IMR-90 (cell line): Measurements from ENCODE around the gene CACNA2D1. TPM values are rescaled to one million over a fixed set of nuclear protein-coding genes. Genes with fewer than 3 reads are reported as not detected.

Experiments used
- ATAC-seq: fragments of 200-7000 bp; cut with Tn5 transposase; 2 replicates; pipeline ENCODE4 v1.9.1; 2020; ENCODE audit warnings: low read depth, mild to moderate bottlenecking, moderate library complexity
- BruUV-seq: library from RNA; stranded (reverse); fragments of 400-500 nt; replicated peaks from 2 replicates; lab custom pipeline; 2021; lab: Mats Ljungman, UMichigan
- CTCF ChIA-PET: fragments of 300-600 bp; formaldehyde crosslinking; extraction: SDS; loops from one replicate; lab custom pipeline; 2021; ENCODE audit warnings: antibody characterized with exemption; lab: Yijun Ruan, JAX
- POLR2A ChIA-PET: fragments of 300-600 bp; sonication (Branson Sonifier 250); formaldehyde crosslinking; loops from one replicate; lab custom pipeline; 2022; ENCODE audit warnings: antibody characterized with exemption; ENCODE audit not compliant: unreplicated experiment; lab: Charles Lee
- DNase-seq: peaks from one replicate; pipeline ENCODE4 v3.0.0; 2013
- H2AFZ ChIP-seq: replicated peaks from 2 replicates; pipeline ENCODE3; 2013; ENCODE audit warnings: low read length, mild to moderate bottlenecking; ENCODE audit not compliant: poor library complexity
- H2AK5ac ChIP-seq: 2 replicates; pipeline ENCODE4 v1.6.1; 2013; ENCODE audit warnings: low read depth, low read length, inconsistent platforms
- H2AK9ac ChIP-seq: replicated peaks from 2 replicates; pipeline ENCODE3; 2013; ENCODE audit warnings: mild to moderate bottlenecking, low read depth, low read length, moderate library complexity; ENCODE audit not compliant: poor library complexity
- H2BK120ac ChIP-seq: 2 replicates; pipeline ENCODE4 v1.6.1; 2013; ENCODE audit warnings: low read depth, low read length, inconsistent platforms
- H2BK15ac ChIP-seq: 3 replicates; pipeline ENCODE4 v1.6.1; 2013; ENCODE audit warnings: low read depth, low read length, inconsistent platforms
- H2BK20ac ChIP-seq: 2 replicates; pipeline ENCODE4 v1.6.1; 2013; ENCODE audit warnings: low read depth, mild to moderate bottlenecking, inconsistent platforms, low read length, moderate library complexity
- H2BK5ac ChIP-seq: 2 replicates; pipeline ENCODE4 v1.6.1; 2013; ENCODE audit warnings: mild to moderate bottlenecking, low read depth, low read length, inconsistent platforms; ENCODE audit not compliant: poor library complexity, severe bottlenecking
- H3K14ac ChIP-seq: replicated peaks from 2 replicates; pipeline ENCODE4 v1.6.1; 2013; ENCODE audit warnings: low read depth, low read length, inconsistent platforms
- H3K18ac ChIP-seq: 2 replicates; pipeline ENCODE4 v1.6.1; 2013; ENCODE audit warnings: low read depth, low read length, control low read depth
- H3K23ac ChIP-seq: 2 replicates; pipeline ENCODE4 v1.6.1; 2013; ENCODE audit warnings: low read depth, low read length, inconsistent platforms
- H3K27ac ChIP-seq: 2 replicates; pipeline ENCODE4 v1.5.1; 2013; ENCODE audit warnings: mild to moderate bottlenecking, control low read depth, low read length; ENCODE audit not compliant: insufficient read depth
- H3K27me3 ChIP-seq: 2 replicates; pipeline ENCODE4 v1.6.1; 2013; ENCODE audit warnings: low read length; ENCODE audit not compliant: control insufficient read depth, insufficient read depth
- H3K36me3 ChIP-seq: 2 replicates; pipeline ENCODE4 v1.6.1; 2013; ENCODE audit warnings: low read length, mixed read lengths; ENCODE audit not compliant: control insufficient read depth, insufficient read depth
- H3K4ac ChIP-seq: 2 replicates; pipeline ENCODE4 v1.6.1; 2013; ENCODE audit warnings: low read depth, low read length, inconsistent platforms
- H3K4me1 ChIP-seq: 2 replicates; pipeline ENCODE4 v1.6.1; 2013; ENCODE audit warnings: low read length, mixed read lengths; ENCODE audit not compliant: control insufficient read depth, insufficient read depth
- H3K4me2 ChIP-seq: 2 replicates; pipeline ENCODE4 v1.6.1; 2013; ENCODE audit warnings: low read depth, mild to moderate bottlenecking, control low read depth, low read length, moderate library complexity
- H3K4me3 ChIP-seq: 2 replicates; pipeline ENCODE4 v1.5.1; 2013; ENCODE audit warnings: low read depth, mild to moderate bottlenecking, control low read depth, low read length, moderate library complexity; ENCODE audit not compliant: insufficient read depth
- H3K56ac ChIP-seq: 2 replicates; pipeline ENCODE4 v1.6.1; 2013; ENCODE audit warnings: low read length, inconsistent platforms; ENCODE audit not compliant: insufficient read depth; ENCODE audit errors: extremely low read depth
- H3K79me1 ChIP-seq, 2 experiments: 2 replicates each; pipeline ENCODE4 v1.6.1; 2013; ENCODE audit warnings: low read length in 2 of 2, inconsistent platforms in 1 of 2, low read depth in 1 of 2
- H3K9ac ChIP-seq: 2 replicates; pipeline ENCODE4 v1.6.1; 2013; ENCODE audit warnings: low read depth, low read length, control low read depth
- H3K9me1 ChIP-seq: 2 replicates; pipeline ENCODE4 v1.6.1; 2013; ENCODE audit warnings: low read length, inconsistent platforms; ENCODE audit not compliant: insufficient read depth
- H3K9me3 ChIP-seq: 2 replicates; pipeline ENCODE4 v1.6.1; 2013; ENCODE audit warnings: low read length; ENCODE audit not compliant: control insufficient read depth, insufficient read depth
- H4K20me1 ChIP-seq: 2 replicates; pipeline ENCODE4 v1.6.1; 2013; ENCODE audit warnings: low read length, inconsistent platforms; ENCODE audit not compliant: insufficient read depth
- H4K5ac ChIP-seq: 2 replicates; pipeline ENCODE4 v1.6.1; 2013; ENCODE audit warnings: mild to moderate bottlenecking, low read depth, low read length, control low read depth
- H4K8ac ChIP-seq, 2 experiments: 2 replicates each; pipeline ENCODE4 v1.6.1; 2013; ENCODE audit warnings: low read depth in 2 of 2, low read length in 2 of 2, control low read depth in 1 of 2, inconsistent platforms in 1 of 2
- H4K91ac ChIP-seq: 2 replicates; pipeline ENCODE4 v1.6.1; 2013; ENCODE audit warnings: low read depth, low read length, inconsistent platforms; ENCODE audit not compliant: insufficient read depth
- BHLHE40 ChIP-seq: fragments of 150-350 bp; IDR thresholded peaks from 2 replicates; pipeline ENCODE4 v1.6.1; 2016; ENCODE audit warnings: mild to moderate bottlenecking, low read depth, low read length
- MAFK ChIP-seq: IDR thresholded peaks from 2 replicates; pipeline ENCODE4 v1.6.1; 2012; ENCODE audit warnings: low read depth, low read length, improper control_type of control experiment
- NFE2L2 ChIP-seq: fragments of 150-350 bp; IDR thresholded peaks from 2 replicates; pipeline ENCODE4 v1.6.1; 2016; ENCODE audit warnings: low read depth, mild to moderate bottlenecking, low read length
- POLR2A ChIP-seq: IDR thresholded peaks from 2 replicates; pipeline ENCODE4 v1.6.1; 2012; ENCODE audit warnings: mild to moderate bottlenecking, low read depth, low read length
- RAD21 ChIP-seq: IDR thresholded peaks from 2 replicates; pipeline ENCODE4 v1.6.1; 2012; ENCODE audit warnings: low read length, improper control_type of control experiment
- WGBS, 2 experiments: methylation state at CpG; one replicate each; pipeline versions ENCODE4 v1.1.5 to v1.1.7; 2013; ENCODE audit warnings: missing lambda C conversion rate in 2 of 2; ENCODE audit not compliant: insufficient read length in 1 of 2; ENCODE audit errors: extremely low coverage in 2 of 2; 5-methylcytosine and 5-hydroxymethylcytosine counted together
- dilution Hi-C: fragments of 300-500 bp; cut with HindIII; formaldehyde crosslinking; loops from one replicate; pipeline ENCODE4 v1.14.3; 2018; ENCODE audit warnings: low sequenced_read_pairs; ENCODE audit not compliant: unreplicated experiment
- in situ Hi-C: fragments of 300-500 bp; cut with MboI; formaldehyde crosslinking; loops from 3 replicates; pipeline ENCODE4 v1.14.3; 2019; ENCODE audit warnings: low sequenced_read_pairs, inconsistent platforms, mixed read lengths
- intact Hi-C: fragments of 100-400 bp; cut with micrococcal nuclease; formaldehyde crosslinking; loops from 2 replicates; pipeline ENCODE4 v1.10.0; 2022
- polyA plus RNA-seq, 3 experiments: library from polyadenylated mRNA; depleted of rRNA; stranded (reverse); fragments of >200 nt; gene quantifications; 2 replicates each; pipeline ENCODE4 v1.2.3, GENCODE V29; 2012; ENCODE audit warnings: low replicate concordance in 1 of 3
- total RNA-seq: library from RNA; depleted of rRNA; stranded (reverse); fragments of >200 nt; gene quantifications from 2 replicates; pipeline ENCODE4 v1.2.3, GENCODE V29; 2012

Gene CACNA2D1
- total and polyA plus RNA-seq, 2 of the 4 experiments (the other 2 are of a cell fraction), result 5.8 to 21.9 TPM

- POLR2A ChIA-PET, result no interaction called here
- in situ Hi-C loops, result no loop called here
Observed at GRCh38 chr7:82434275-82435022, 9.1 kb downstream of the CACNA2D1 start.

More at GRCh38 chr7:82434275-82435022, 9.1 kb downstream of the CACNA2D1 start:
- no peak overlapping the region for H3K14ac ChIP-seq
- H4K91ac ChIP-seq, result no peak overlapping the region
- H3K56ac ChIP-seq, result no peak overlapping the region
- H3K27ac ChIP-seq, result no peak overlapping the region
- H2BK15ac ChIP-seq, result no peak overlapping the region
- H2AFZ ChIP-seq, result no peak overlapping the region
- ATAC-seq, result no peak
- H3K4me1 ChIP-seq, result peaks cover 6% of the 10 kb centered on the region
- no peaks in the 10 kb centered on the region for H3K36me3 ChIP-seq
- H3K18ac ChIP-seq, result no peak overlapping the region
- TF ChIP-seq MAFK, result no peak
- TF ChIP-seq POLR2A, result no peak
- TF ChIP-seq BHLHE40, result no peak
- TF ChIP-seq RAD21, result no peak
- no peak for TF ChIP-seq NFE2L2
- no peak overlapping the region for H3K4me2 ChIP-seq
- intact Hi-C loops, result loop anchor here (2.0 kb wide), 1 partner anchor 266 kb away; no protein-coding TSS in a partner anchor
- no peak overlapping the region for H4K8ac ChIP-seq
- dilution Hi-C loops, result no loop called here
- H4K5ac ChIP-seq, result no peak overlapping the region
- WGBS, 2 experiments, result no CpG with 5 or more reads among the region's 4 CpGs
- no peak overlapping the region for H3K4ac ChIP-seq
- H2BK5ac ChIP-seq, result no peak overlapping the region
- H2AK5ac ChIP-seq, result no peak overlapping the region
- no TSS peak for BruUV-seq
- H2BK20ac ChIP-seq, result no peak overlapping the region
- peaks cover 2% of the 10 kb centered on the region; the same call in 1 of the 2 replicates for H4K20me1 ChIP-seq
- no peak overlapping the region for H2BK120ac ChIP-seq
- no peak overlapping the region for H3K23ac ChIP-seq
- peaks cover under 1% of the 10 kb centered on the region for H3K9me1 ChIP-seq
- peaks cover 18 to 31% of the 10 kb centered on the region in 2 experiments; a peak in 3 of 4 replicates for H3K79me1 ChIP-seq
- H2AK9ac ChIP-seq, result no peak overlapping the region
- no peaks in the 10 kb centered on the region for H3K27me3 ChIP-seq
- CTCF ChIA-PET, result interaction anchor here (0.6 kb wide), 1 partner anchor 99 kb away, joined by 4 read pairs; no protein-coding TSS in a partner anchor
- no peak for DNase-seq
- H3K9me3 ChIP-seq, result no peaks in the 10 kb centered on the region
- H3K4me3 ChIP-seq, result no peak overlapping the region
- H3K9ac ChIP-seq, result no peak overlapping the region
